GM13977 (cell line): ENCODE data around the gene H6PD.

Experiments used
- DNase-seq: peaks from one replicate; pipeline ENCODE4 v3.0.0; 2012; ENCODE audit warnings: low spot score
- CTCF ChIP-seq: IDR thresholded peaks from 2 replicates; pipeline ENCODE4 v1.5.1; 2012; ENCODE audit warnings: mild to moderate bottlenecking, control low read depth; ENCODE audit not compliant: insufficient read depth; ENCODE audit errors: extremely low read depth, missing control alignments
- in situ Hi-C: fragments of 300-500 bp; cut with MboI; formaldehyde crosslinking; loops from one replicate; pipeline ENCODE4 v1.12.0; 2022; ENCODE audit warnings: low sequenced_read_pairs, low pct_unique_long_range_greater_than_20kb, mixed read lengths, inconsistent platforms; ENCODE audit not compliant: unreplicated experiment

H6PD gene

GRCh38 chr1:9278116-9278515, 43.5 kb downstream of the H6PD start:
- no peak for TF ChIP-seq CTCF
- DNase-seq = no peak
- in situ Hi-C loops = no loop called here

GRCh38 chr1:9278585-9279153, 44.1 kb downstream of the H6PD start:
- in situ Hi-C loops = no loop called here
- no peak for DNase-seq

GRCh38 chr1:9279172-9279840, 44.7 kb downstream of the H6PD start:
- DNase-seq = no peak
- in situ Hi-C loops = no loop called here
- no peak for TF ChIP-seq CTCF

More at GRCh38 chr1:9278585-9279153, 44.1 kb downstream of the H6PD start:
- TF ChIP-seq CTCF = no peak

- peak; percentile 66 for DNase-seq
- in situ Hi-C loops = loop anchor here (10.0 kb wide), 2 partner anchors 175 to 215 kb away; no protein-coding TSS in a partner anchor
- TF ChIP-seq CTCF = no peak
These were observed 45.7 kb downstream of the H6PD start for GRCh38 chr1:9280015-9280860.

- DNase-seq = no peak
- in situ Hi-C loops = loop anchor here (10.0 kb wide), 2 partner anchors 174 to 214 kb away; no protein-coding TSS in a partner anchor
- no peak for TF ChIP-seq CTCF
These were observed 46.7 kb downstream of the H6PD start for GRCh38 chr1:9281071-9281827.

- no peak for TF ChIP-seq CTCF
- in situ Hi-C loops = loop anchor here (10.0 kb wide), 2 partner anchors 173 to 213 kb away; no protein-coding TSS in a partner anchor
- no peak for DNase-seq
These were observed 47.5 kb downstream of the H6PD start for GRCh38 chr1:9281908-9282695.
